IMR-90 (cell line): ENCODE measurements around the gene AGBL1. TPM values are rescaled to one million over a fixed set of nuclear protein-coding genes. Genes with fewer than 3 reads are reported as not detected.

Experiments
- ATAC-seq: fragments of 200-7000 bp; cut with Tn5 transposase; 2 replicates; pipeline ENCODE4 v1.9.1; 2020; ENCODE audit warnings: low read depth, mild to moderate bottlenecking, moderate library complexity
- BruUV-seq: library from RNA; stranded (reverse); fragments of 400-500 nt; replicated peaks from 2 replicates; lab custom pipeline; 2021; lab: Mats Ljungman, UMichigan
- CTCF ChIA-PET: fragments of 300-600 bp; formaldehyde crosslinking; extraction: SDS; loops from one replicate; lab custom pipeline; 2021; ENCODE audit warnings: antibody characterized with exemption; lab: Yijun Ruan, JAX
- POLR2A ChIA-PET: fragments of 300-600 bp; sonication (Branson Sonifier 250); formaldehyde crosslinking; loops from one replicate; lab custom pipeline; 2022; ENCODE audit warnings: antibody characterized with exemption; ENCODE audit not compliant: unreplicated experiment; lab: Charles Lee
- DNase-seq: peaks from one replicate; pipeline ENCODE4 v3.0.0; 2013
- H2AFZ ChIP-seq: replicated peaks from 2 replicates; pipeline ENCODE3; 2013; ENCODE audit warnings: low read length, mild to moderate bottlenecking; ENCODE audit not compliant: poor library complexity
- H2AK5ac ChIP-seq: 2 replicates; pipeline ENCODE4 v1.6.1; 2013; ENCODE audit warnings: low read depth, low read length, inconsistent platforms
- H2AK9ac ChIP-seq: replicated peaks from 2 replicates; pipeline ENCODE3; 2013; ENCODE audit warnings: mild to moderate bottlenecking, low read depth, low read length, moderate library complexity; ENCODE audit not compliant: poor library complexity
- H2BK120ac ChIP-seq: 2 replicates; pipeline ENCODE4 v1.6.1; 2013; ENCODE audit warnings: low read depth, low read length, inconsistent platforms
- H2BK15ac ChIP-seq: 3 replicates; pipeline ENCODE4 v1.6.1; 2013; ENCODE audit warnings: low read depth, low read length, inconsistent platforms
- H2BK20ac ChIP-seq: 2 replicates; pipeline ENCODE4 v1.6.1; 2013; ENCODE audit warnings: low read depth, mild to moderate bottlenecking, inconsistent platforms, low read length, moderate library complexity
- H2BK5ac ChIP-seq: 2 replicates; pipeline ENCODE4 v1.6.1; 2013; ENCODE audit warnings: mild to moderate bottlenecking, low read depth, low read length, inconsistent platforms; ENCODE audit not compliant: poor library complexity, severe bottlenecking
- H3K14ac ChIP-seq: replicated peaks from 2 replicates; pipeline ENCODE4 v1.6.1; 2013; ENCODE audit warnings: low read depth, low read length, inconsistent platforms
- H3K18ac ChIP-seq: 2 replicates; pipeline ENCODE4 v1.6.1; 2013; ENCODE audit warnings: low read depth, low read length, control low read depth
- H3K23ac ChIP-seq: 2 replicates; pipeline ENCODE4 v1.6.1; 2013; ENCODE audit warnings: low read depth, low read length, inconsistent platforms
- H3K27ac ChIP-seq: 2 replicates; pipeline ENCODE4 v1.5.1; 2013; ENCODE audit warnings: mild to moderate bottlenecking, control low read depth, low read length; ENCODE audit not compliant: insufficient read depth
- H3K27me3 ChIP-seq: 2 replicates; pipeline ENCODE4 v1.6.1; 2013; ENCODE audit warnings: low read length; ENCODE audit not compliant: control insufficient read depth, insufficient read depth
- H3K36me3 ChIP-seq: 2 replicates; pipeline ENCODE4 v1.6.1; 2013; ENCODE audit warnings: low read length, mixed read lengths; ENCODE audit not compliant: control insufficient read depth, insufficient read depth
- H3K4ac ChIP-seq: 2 replicates; pipeline ENCODE4 v1.6.1; 2013; ENCODE audit warnings: low read depth, low read length, inconsistent platforms
- H3K4me1 ChIP-seq: 2 replicates; pipeline ENCODE4 v1.6.1; 2013; ENCODE audit warnings: low read length, mixed read lengths; ENCODE audit not compliant: control insufficient read depth, insufficient read depth
- H3K4me2 ChIP-seq: 2 replicates; pipeline ENCODE4 v1.6.1; 2013; ENCODE audit warnings: low read depth, mild to moderate bottlenecking, control low read depth, low read length, moderate library complexity
- H3K4me3 ChIP-seq: 2 replicates; pipeline ENCODE4 v1.5.1; 2013; ENCODE audit warnings: low read depth, mild to moderate bottlenecking, control low read depth, low read length, moderate library complexity; ENCODE audit not compliant: insufficient read depth
- H3K56ac ChIP-seq: 2 replicates; pipeline ENCODE4 v1.6.1; 2013; ENCODE audit warnings: low read length, inconsistent platforms; ENCODE audit not compliant: insufficient read depth; ENCODE audit errors: extremely low read depth
- H3K79me1 ChIP-seq, 2 experiments: 2 replicates each; pipeline ENCODE4 v1.6.1; 2013; ENCODE audit warnings: low read length in 2 of 2, inconsistent platforms in 1 of 2, low read depth in 1 of 2
- H3K9ac ChIP-seq: 2 replicates; pipeline ENCODE4 v1.6.1; 2013; ENCODE audit warnings: low read depth, low read length, control low read depth
- H3K9me1 ChIP-seq: 2 replicates; pipeline ENCODE4 v1.6.1; 2013; ENCODE audit warnings: low read length, inconsistent platforms; ENCODE audit not compliant: insufficient read depth
- H3K9me3 ChIP-seq: 2 replicates; pipeline ENCODE4 v1.6.1; 2013; ENCODE audit warnings: low read length; ENCODE audit not compliant: control insufficient read depth, insufficient read depth
- H4K20me1 ChIP-seq: 2 replicates; pipeline ENCODE4 v1.6.1; 2013; ENCODE audit warnings: low read length, inconsistent platforms; ENCODE audit not compliant: insufficient read depth
- H4K5ac ChIP-seq: 2 replicates; pipeline ENCODE4 v1.6.1; 2013; ENCODE audit warnings: mild to moderate bottlenecking, low read depth, low read length, control low read depth
- H4K8ac ChIP-seq, 2 experiments: 2 replicates each; pipeline ENCODE4 v1.6.1; 2013; ENCODE audit warnings: low read depth in 2 of 2, low read length in 2 of 2, control low read depth in 1 of 2, inconsistent platforms in 1 of 2
- H4K91ac ChIP-seq: 2 replicates; pipeline ENCODE4 v1.6.1; 2013; ENCODE audit warnings: low read depth, low read length, inconsistent platforms; ENCODE audit not compliant: insufficient read depth
- BHLHE40 ChIP-seq: fragments of 150-350 bp; IDR thresholded peaks from 2 replicates; pipeline ENCODE4 v1.6.1; 2016; ENCODE audit warnings: mild to moderate bottlenecking, low read depth, low read length
- CHD1 ChIP-seq: IDR thresholded peaks from 2 replicates; pipeline ENCODE4 v1.6.1; 2012; ENCODE audit warnings: low read depth, low read length, improper control_type of control experiment
- CTCF ChIP-seq: conservative IDR thresholded peaks from 2 replicates; pipeline ENCODE4 v1.5.1; 2012; ENCODE audit warnings: mild to moderate bottlenecking, low read depth, low read length, improper control_type of control experiment
- ELK1 ChIP-seq: fragments of 150-350 bp; IDR thresholded peaks from 2 replicates; pipeline ENCODE4 v1.6.1; 2016; ENCODE audit warnings: low read depth, mild to moderate bottlenecking, low read length, moderate library complexity, borderline replicate concordance
- FOS ChIP-seq: fragments of 150-350 bp; IDR thresholded peaks from 2 replicates; pipeline ENCODE4 v1.6.1; 2016; ENCODE audit warnings: low read depth, low read length
- MAZ ChIP-seq: IDR thresholded peaks from 2 replicates; pipeline ENCODE4 v1.6.1; 2012; ENCODE audit warnings: low read depth, mild to moderate bottlenecking, low read length, improper control_type of control experiment, moderate library complexity, borderline replicate concordance
- MXI1 ChIP-seq: IDR thresholded peaks from 2 replicates; pipeline ENCODE4 v1.6.1; 2012; ENCODE audit warnings: low read depth, mild to moderate bottlenecking, low read length, moderate library complexity, borderline replicate concordance
- NFE2L2 ChIP-seq: fragments of 150-350 bp; IDR thresholded peaks from 2 replicates; pipeline ENCODE4 v1.6.1; 2016; ENCODE audit warnings: low read depth, mild to moderate bottlenecking, low read length
- POLR2A ChIP-seq: IDR thresholded peaks from 2 replicates; pipeline ENCODE4 v1.6.1; 2012; ENCODE audit warnings: mild to moderate bottlenecking, low read depth, low read length
- RAD21 ChIP-seq: IDR thresholded peaks from 2 replicates; pipeline ENCODE4 v1.6.1; 2012; ENCODE audit warnings: low read length, improper control_type of control experiment
- RCOR1 ChIP-seq: IDR thresholded peaks from 2 replicates; pipeline ENCODE4 v1.6.1; 2012; ENCODE audit warnings: mild to moderate bottlenecking, low read length, improper control_type of control experiment; ENCODE audit not compliant: insufficient replicate concordance
- WGBS, 2 experiments: methylation state at CpG; one replicate each; pipeline versions ENCODE4 v1.1.5 to v1.1.7; 2013; ENCODE audit warnings: missing lambda C conversion rate in 2 of 2; ENCODE audit not compliant: insufficient read length in 1 of 2; ENCODE audit errors: extremely low coverage in 2 of 2; 5-methylcytosine and 5-hydroxymethylcytosine counted together
- dilution Hi-C: fragments of 300-500 bp; cut with HindIII; formaldehyde crosslinking; loops from one replicate; pipeline ENCODE4 v1.14.3; 2018; ENCODE audit warnings: low sequenced_read_pairs; ENCODE audit not compliant: unreplicated experiment
- in situ Hi-C: fragments of 300-500 bp; cut with MboI; formaldehyde crosslinking; loops from 3 replicates; pipeline ENCODE4 v1.14.3; 2019; ENCODE audit warnings: low sequenced_read_pairs, inconsistent platforms, mixed read lengths
- intact Hi-C: fragments of 100-400 bp; cut with micrococcal nuclease; formaldehyde crosslinking; loops from 2 replicates; pipeline ENCODE4 v1.10.0; 2022
- polyA plus RNA-seq, 3 experiments: library from polyadenylated mRNA; depleted of rRNA; stranded (reverse); fragments of >200 nt; gene quantifications; 2 replicates each; pipeline ENCODE4 v1.2.3, GENCODE V29; 2012; ENCODE audit warnings: low replicate concordance in 1 of 3
- total RNA-seq: library from RNA; depleted of rRNA; stranded (reverse); fragments of >200 nt; gene quantifications from 2 replicates; pipeline ENCODE4 v1.2.3, GENCODE V29; 2012

Gene AGBL1
- total and polyA plus RNA-seq, 2 of the 4 experiments (the other 2 are of a cell fraction), result not detected

- Histone ChIP-seq H3K9me3 (peaks cover 9% of the 10 kb centered on the region), H3K4me2 (no peak overlapping the region), H3K9ac (no peak overlapping the region), H3K27ac (no peak overlapping the region), H2BK5ac (no peak overlapping the region), H3K4ac (no peak overlapping the region), H3K18ac (no peak overlapping the region), H3K56ac (no peak overlapping the region), H3K9me1 (no peaks in the 10 kb centered on the region), H2AK9ac (no peak overlapping the region), H4K5ac (no peak overlapping the region), H4K91ac (no peak overlapping the region), H2BK15ac (no peak overlapping the region), H3K4me3 (no peak overlapping the region), H3K4me1 (no peaks in the 10 kb centered on the region), H3K79me1 (no peaks in the 10 kb centered on the region), H3K14ac (no peak overlapping the region), H4K8ac (no peak overlapping the region), H3K36me3 (no peaks in the 10 kb centered on the region), H2BK20ac (no peak overlapping the region), H2BK120ac (no peak overlapping the region), H2AFZ (no peak overlapping the region), H3K27me3 (no peaks in the 10 kb centered on the region), H3K23ac (no peak overlapping the region), H2AK5ac (no peak overlapping the region), H4K20me1 (no peaks in the 10 kb centered on the region)
- BruUV-seq, result no TSS peak
- no peak for TF ChIP-seq FOS
- TF ChIP-seq NFE2L2, result no peak
- no peak for TF ChIP-seq BHLHE40
- no peak for TF ChIP-seq CHD1
- TF ChIP-seq ELK1, result no peak
- TF ChIP-seq RAD21, result no peak
- no peak for TF ChIP-seq CTCF
- TF ChIP-seq RCOR1, result no peak
- TF ChIP-seq MXI1, result no peak
- no peak for TF ChIP-seq MAZ
- no peak for TF ChIP-seq POLR2A
- WGBS, 2 experiments, result no CpG with 5 or more reads among the region's 4 CpGs
- dilution Hi-C loops (no loop called here), intact Hi-C loops (no loop called here), in situ Hi-C loops (no loop called here)
- ATAC-seq (no peak), DNase-seq (no peak)
- POLR2A ChIA-PET, result no interaction called here
- CTCF ChIA-PET, result no interaction called here
Observed at GRCh38 chr15:86988033-86988432, 908.4 kb downstream of the AGBL1 start.
